ENCODE measurements around the gene CSH1. TPM values are rescaled to one million over a fixed set of nuclear protein-coding genes. Genes with fewer than 3 reads are reported as not detected.
"Not testable (repeated sequence)": the region's sequence is repeated elsewhere in the genome, so short reads cannot be mapped to it uniquely, and the experiment has no call there.

The CSH1 gene
- total RNA-seq, 1 donor from 2014 or later: not detected

GRCh38 chr17:63909586-63909985 lies 13.2 kb upstream of the CSH1 start:
- intact Hi-C loops (cut with micrococcal nuclease): not testable (repeated sequence)

GRCh38 chr17:63907161-63907778 lies 10.9 kb upstream of the CSH1 start:
- intact Hi-C loops (cut with micrococcal nuclease): not testable (repeated sequence)

DNA sequence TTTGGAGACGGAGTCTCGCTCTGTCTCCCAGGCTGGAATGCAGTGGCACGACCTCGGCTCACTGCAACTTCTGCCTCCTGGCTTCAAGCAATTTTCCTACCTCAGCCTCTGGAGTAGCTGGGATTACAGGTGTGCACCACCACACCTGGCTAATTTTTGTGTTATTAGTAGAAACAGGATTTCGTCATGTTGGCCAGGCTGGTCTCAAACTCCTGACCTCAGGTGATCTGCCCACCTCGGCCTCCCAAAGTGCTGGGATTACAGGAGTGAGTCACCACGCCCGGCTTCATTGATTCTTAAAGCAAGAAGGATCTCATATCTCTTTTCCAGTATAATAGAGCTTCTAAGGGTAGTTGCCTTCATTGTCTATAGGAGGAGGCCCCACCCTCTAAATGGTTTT lies 8.4 kb upstream of the CSH1 start:
- intact Hi-C loops (cut with micrococcal nuclease): not testable (repeated sequence)

DNA sequence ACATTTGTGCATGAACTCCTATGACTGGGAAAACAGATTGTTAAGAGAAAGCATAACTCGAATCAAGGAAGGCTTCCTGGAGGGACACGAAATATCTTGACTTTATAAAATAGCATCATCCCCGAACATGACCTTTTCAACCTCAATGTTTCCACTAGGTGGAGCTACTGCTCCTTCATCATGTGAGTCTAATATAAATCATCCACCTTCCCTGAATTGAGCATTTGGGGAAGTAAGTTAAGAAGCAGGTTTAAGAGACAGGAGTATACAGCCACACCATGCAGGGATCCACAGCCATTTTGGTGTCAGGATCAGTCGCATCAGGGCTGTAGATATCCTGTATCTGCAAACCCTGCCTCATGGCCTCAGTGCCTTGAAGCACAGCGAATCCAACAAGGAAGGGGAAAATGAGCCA lies 7.4 kb upstream of the CSH1 start:
- intact Hi-C loops (cut with micrococcal nuclease): not testable (repeated sequence)

DNA sequence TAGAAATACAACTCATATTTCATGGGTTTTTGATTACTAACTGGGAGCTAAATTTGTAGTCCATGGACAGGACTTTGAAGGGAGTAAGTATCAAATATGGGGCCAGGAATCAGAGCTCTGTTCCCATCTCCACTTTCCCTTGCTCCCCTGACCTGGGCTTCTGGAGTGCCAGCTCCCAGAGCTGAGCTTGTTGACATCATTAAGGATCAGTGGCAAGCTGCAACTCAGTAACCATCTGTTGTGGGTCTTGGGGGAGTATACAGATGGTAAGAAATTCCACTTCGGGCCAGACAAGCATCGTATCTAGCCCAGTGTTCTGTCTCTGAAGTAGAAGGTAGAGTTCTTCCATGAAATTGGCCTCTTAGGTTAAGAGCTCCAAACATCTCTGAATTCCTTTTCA lies 5.6 kb upstream of the CSH1 start:
- intact Hi-C loops (cut with micrococcal nuclease): not testable (repeated sequence)

GRCh38 chr17:63898899-63899798 lies 2.8 kb upstream of the CSH1 start:
- intact Hi-C loops (cut with micrococcal nuclease): not testable (repeated sequence)

- intact Hi-C loops (cut with micrococcal nuclease): not testable (repeated sequence)
These were observed 1.6 kb downstream of the CSH1 start for GRCh38 chr17:63894821-63895220.

GRCh38 chr17:63894021-63894420 lies 2.4 kb downstream of the CSH1 start:
- intact Hi-C loops (cut with micrococcal nuclease): not testable (repeated sequence)

- intact Hi-C loops (cut with micrococcal nuclease): not testable (repeated sequence)
These were observed 3.9 kb downstream of the CSH1 start for GRCh38 chr17:63892316-63893037.

DNA sequence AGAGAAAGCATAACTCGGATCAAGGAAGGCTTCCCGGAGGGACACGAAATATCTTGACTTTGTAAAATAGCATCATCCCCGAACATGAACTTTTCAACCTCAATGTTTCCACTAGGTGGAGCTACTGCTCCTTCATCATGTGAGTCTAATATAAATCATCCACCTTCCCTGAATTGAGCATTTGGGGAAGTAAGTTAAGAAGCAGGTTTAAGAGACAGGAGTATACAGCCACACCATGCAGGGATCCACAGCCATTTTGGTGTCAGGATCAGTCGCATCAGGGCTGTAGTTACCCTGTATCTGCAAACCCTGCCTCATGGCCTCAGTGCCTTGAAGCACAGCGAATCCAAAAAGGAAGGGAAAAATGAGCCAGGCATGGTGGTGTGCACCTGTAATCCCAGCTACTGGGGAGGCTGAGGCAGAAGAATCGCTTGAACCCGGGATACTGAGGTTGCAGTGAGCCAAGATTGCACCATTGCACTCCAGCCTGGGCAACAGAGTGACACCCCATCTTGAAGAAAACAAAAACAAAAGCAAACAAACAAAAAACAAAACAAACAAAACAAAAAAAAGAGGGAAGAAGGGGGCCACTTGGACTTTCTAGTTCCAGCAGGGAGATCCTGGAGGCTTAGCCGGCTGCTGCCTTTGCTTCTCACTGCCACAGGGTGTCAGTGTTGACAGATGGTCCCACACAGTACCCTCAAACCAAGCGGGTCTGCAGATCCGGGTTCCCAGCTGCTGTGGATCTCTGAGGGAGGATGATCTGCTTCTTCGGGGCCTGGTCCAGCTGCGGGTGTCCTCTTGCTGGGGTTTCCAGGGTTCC lies 7.1 kb downstream of the CSH1 start:
- intact Hi-C loops (cut with micrococcal nuclease): not testable (repeated sequence)

DNA sequence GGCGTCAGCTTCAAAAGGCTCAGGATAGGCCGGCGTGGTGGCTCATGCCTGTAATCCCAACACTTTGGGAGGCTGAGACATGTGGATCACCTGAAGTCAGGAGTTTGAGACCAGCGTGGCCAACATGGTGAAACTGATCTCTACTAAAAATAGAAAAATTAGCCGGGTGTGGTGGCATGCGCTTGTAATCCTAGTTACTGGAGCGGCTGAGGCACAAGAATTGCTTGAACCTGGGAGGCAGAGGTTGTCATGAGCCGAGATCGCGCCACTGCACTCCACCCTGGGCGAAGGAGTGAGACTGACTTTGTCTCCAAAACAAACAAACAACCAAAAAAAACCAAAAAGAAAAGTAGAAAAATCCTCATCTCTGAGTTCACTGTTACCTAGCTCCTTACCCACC lies 11.3 kb downstream of the CSH1 start:
- intact Hi-C loops (cut with micrococcal nuclease): not testable (repeated sequence)

DNA sequence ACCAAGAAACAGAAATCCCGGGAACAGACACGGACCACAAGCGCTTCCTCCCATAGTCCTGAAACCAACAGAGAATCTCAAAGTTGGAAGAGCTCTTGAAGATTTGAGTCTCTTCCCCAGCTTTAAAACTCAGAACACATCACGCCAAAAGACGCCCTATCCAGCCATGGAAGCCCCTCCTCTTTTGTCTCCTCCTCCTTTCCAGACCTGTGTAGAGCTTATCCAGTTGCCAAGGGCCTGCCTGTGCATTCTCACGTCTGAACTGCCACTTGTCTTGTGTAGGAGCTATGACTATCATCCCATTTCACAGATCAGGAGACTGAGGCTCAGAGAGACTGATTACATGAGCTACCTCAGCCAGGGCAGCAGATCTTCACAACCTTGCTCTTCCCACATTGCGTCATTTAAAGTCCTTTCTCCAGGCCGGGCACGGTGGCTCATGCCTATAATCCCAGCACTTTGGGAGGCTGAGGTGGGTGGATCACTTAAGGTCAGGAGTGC lies 13.7 kb downstream of the CSH1 start:
- intact Hi-C loops (cut with micrococcal nuclease): not testable (repeated sequence)

DNA sequence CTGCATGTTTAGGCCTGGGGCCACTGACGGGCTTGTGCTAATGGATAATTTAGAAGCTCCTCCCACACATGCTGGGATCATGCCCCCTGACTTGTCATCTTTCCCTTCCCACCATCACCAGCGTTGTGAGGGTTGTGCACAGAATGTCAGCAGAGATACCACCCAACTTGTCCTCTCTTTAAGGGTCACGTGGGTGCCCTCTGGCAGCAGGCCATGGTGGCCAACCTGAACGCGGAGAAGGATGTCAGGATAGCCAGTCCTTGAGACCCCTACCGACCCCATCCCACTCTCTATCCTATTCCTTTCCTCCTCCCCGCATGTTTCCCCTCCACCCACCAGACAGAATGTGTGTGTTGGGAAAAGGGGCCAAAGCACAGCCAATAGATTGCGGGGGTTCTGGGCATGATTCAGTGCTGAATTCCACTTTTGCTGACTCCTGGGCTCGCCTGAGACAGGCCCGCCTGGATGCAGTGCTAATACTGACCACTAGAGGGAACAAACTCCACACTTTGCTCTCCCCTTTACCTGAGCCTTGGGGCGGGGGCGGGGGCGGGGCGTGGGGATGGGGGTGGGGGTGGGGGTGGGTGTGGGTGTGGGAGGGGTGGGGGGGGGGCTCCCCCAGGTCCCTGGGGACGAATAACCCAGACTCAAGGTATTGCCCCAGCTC lies 14.3 kb downstream of the CSH1 start, which contains the start of gene GH2:
Gene GH2, minus strand, starts transcription at position 10 of the 667 bp plus-strand sequence. CDS start 143 bp downstream, outside the sequence.
- intact Hi-C loops (cut with micrococcal nuclease): no loop called here

DNA sequence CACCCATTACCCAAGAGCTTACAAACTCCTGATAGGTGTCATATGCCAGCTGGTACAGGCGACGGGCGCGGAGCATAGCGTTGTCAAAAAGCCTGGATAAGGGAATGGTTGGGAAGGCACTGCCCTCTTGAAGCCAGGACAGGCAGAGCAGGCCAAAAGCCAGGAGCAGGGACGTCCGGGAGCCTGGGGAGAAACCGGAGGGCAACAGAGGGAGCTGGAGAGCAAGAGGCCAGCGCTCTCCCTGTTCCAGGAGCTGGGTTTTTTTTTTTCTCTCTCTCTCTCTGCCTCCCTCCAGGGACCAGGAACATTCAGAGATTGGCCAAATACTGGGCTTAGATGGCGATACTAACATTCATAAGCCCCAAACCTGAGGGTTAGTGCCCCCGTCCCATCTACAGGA lies 15.0 kb downstream of the CSH1 start:
- intact Hi-C loops (cut with micrococcal nuclease): not testable (repeated sequence)

GRCh38 chr17:63880706-63881105 lies 15.7 kb downstream of the CSH1 start:
- intact Hi-C loops (cut with micrococcal nuclease): no loop called here

DNA sequence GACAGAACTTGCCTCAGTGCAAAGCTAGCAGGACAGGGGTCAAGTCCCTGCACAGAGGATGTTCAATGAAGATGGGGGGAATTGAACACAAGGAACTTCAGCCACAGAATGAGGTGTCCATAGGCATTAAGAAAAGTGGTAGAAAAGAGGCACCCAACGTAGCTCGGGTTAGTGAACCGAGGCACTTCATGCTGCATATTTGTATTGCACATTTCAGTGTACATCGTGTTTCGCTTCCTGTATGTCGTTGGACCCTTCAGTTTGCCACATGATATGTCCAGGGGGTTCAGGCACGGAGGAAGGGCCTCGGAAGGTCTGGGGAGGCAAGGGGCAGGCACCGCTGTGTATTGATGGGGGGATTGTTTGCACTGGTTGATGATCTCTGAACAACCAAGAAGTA lies 18.0 kb downstream of the CSH1 start:
- intact Hi-C loops (cut with micrococcal nuclease): not testable (repeated sequence)

DNA sequence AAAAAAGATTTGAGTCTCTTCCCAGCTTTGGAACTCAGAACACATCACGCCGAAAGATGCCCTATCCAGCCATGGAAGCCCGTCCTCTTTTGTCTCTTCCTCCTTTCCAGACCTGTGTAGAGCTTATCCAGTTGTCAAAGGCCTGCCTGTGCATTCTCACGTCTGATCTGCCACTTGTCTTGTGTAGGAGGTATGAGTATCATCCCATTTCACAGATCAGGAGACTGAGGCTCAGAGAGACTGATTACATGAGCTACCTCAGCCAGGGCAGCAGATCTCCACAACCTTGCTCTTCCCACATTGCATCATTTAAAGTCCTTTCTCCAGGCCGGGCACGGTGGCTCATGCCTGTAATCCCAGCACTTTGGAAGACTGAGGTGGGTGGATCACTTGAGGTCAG lies 21.7 kb downstream of the CSH1 start:
- intact Hi-C loops (cut with micrococcal nuclease): not testable (repeated sequence)

- intact Hi-C loops (cut with micrococcal nuclease): not testable (repeated sequence)
These were observed 22.2 kb downstream of the CSH1 start for GRCh38 chr17:63874061-63874626.

- intact Hi-C loops (cut with micrococcal nuclease): not testable (repeated sequence)
These were observed 22.8 kb downstream of the CSH1 start, which contains the start of gene CSH2 for GRCh38 chr17:63873577-63873976. CSH2 (minus strand) TSS chr17:63873677; CDS start chr17:63873614, 63 bp downstream.
